Measurements from ENCODE around the gene PVALEF. TPM values are rescaled to one million over a fixed set of nuclear protein-coding genes. Genes with fewer than 3 reads are reported as not detected.

PVALEF gene
- total RNA-seq, 2 donors from 2014 or later, result not detected

GRCh38 chr17:81200695-81201580, 35.6 kb downstream of the PVALEF start:
- DNase-seq (peak; percentile 62 to 66), ATAC-seq (peak; percentile 94)
- intact Hi-C loops (cut with DNase I, micrococcal nuclease), result no loop called here

GRCh38 chr17:81202318-81202717, 37.0 kb downstream of the PVALEF start:
- DNase-seq (no peak), ATAC-seq (no peak)
- intact Hi-C loops (cut with DNase I, micrococcal nuclease), result no loop called here

GRCh38 chr17:81203136-81203535, 37.8 kb downstream of the PVALEF start:
- ATAC-seq, result no peak
- intact Hi-C loops (cut with DNase I, micrococcal nuclease), result no loop called here
- no peak for DNase-seq

GRCh38 chr17:81204578-81204977, 39.3 kb downstream of the PVALEF start:
- peak in 1 of 2 donors; percentile 38 for DNase-seq

GRCh38 chr17:81206166-81206565, 40.9 kb downstream of the PVALEF start:
- ATAC-seq, result no peak

More at GRCh38 chr17:81204578-81204977, 39.3 kb downstream of the PVALEF start:
- intact Hi-C loops (cut with DNase I, micrococcal nuclease), result no loop called here
- peak; percentile 68 for ATAC-seq

GRCh38 chr17:81206657-81207056, 41.4 kb downstream of the PVALEF start:
- DNase-seq, result no peak
- intact Hi-C loops (cut with DNase I, micrococcal nuclease), result no loop called here
- ATAC-seq, result no peak

More at GRCh38 chr17:81206166-81206565, 40.9 kb downstream of the PVALEF start:
- no peak for DNase-seq
- intact Hi-C loops (cut with DNase I, micrococcal nuclease), result no loop called here

GRCh38 chr17:81207610-81208581, 42.6 kb downstream of the PVALEF start:
- intact Hi-C loops (cut with DNase I, micrococcal nuclease), result no loop called here
- no peak for ATAC-seq
- no peak for DNase-seq

GRCh38 chr17:81208651-81209050, 43.3 kb downstream of the PVALEF start:
- ATAC-seq (no peak), DNase-seq (no peak)
- intact Hi-C loops (cut with DNase I, micrococcal nuclease), result no loop called here

- intact Hi-C loops (cut with DNase I, micrococcal nuclease), result no loop called here
Observed at GRCh38 chr17:81209141-81209540, 43.8 kb downstream of the PVALEF start.

GRCh38 chr17:81210466-81210865, 45.2 kb downstream of the PVALEF start:
- no peak for DNase-seq
- intact Hi-C loops (cut with DNase I, micrococcal nuclease), result no loop called here
- ATAC-seq, result no peak

More at GRCh38 chr17:81209141-81209540, 43.8 kb downstream of the PVALEF start:
- no peak for DNase-seq
- no peak for ATAC-seq

GRCh38 chr17:81210868-81211267, 45.6 kb downstream of the PVALEF start:
- ATAC-seq, result no peak
- no peak for DNase-seq
- intact Hi-C loops (cut with DNase I, micrococcal nuclease), result no loop called here

GRCh38 chr17:81212365-81212764, 47.1 kb downstream of the PVALEF start:
- ATAC-seq (no peak), DNase-seq (no peak)
- intact Hi-C loops (cut with DNase I, micrococcal nuclease), result no loop called here

- ATAC-seq, result no peak
- intact Hi-C loops (cut with DNase I, micrococcal nuclease), result no loop called here
- DNase-seq, result no peak
Observed at GRCh38 chr17:81213978-81214377, 48.7 kb downstream of the PVALEF start.

GRCh38 chr17:81217491-81217890, 52.2 kb downstream of the PVALEF start:
- DNase-seq, result no peak
- no peak for ATAC-seq
- intact Hi-C loops (cut with DNase I, micrococcal nuclease), result no loop called here

- no peak for DNase-seq
- intact Hi-C loops (cut with DNase I, micrococcal nuclease), result no loop called here
- ATAC-seq, result no peak
Observed at GRCh38 chr17:81218459-81218858, 53.2 kb downstream of the PVALEF start.

- DNase-seq (no peak), ATAC-seq (no peak)
- intact Hi-C loops (cut with DNase I, micrococcal nuclease), result no loop called here
Observed at GRCh38 chr17:81218991-81219390, 53.7 kb downstream of the PVALEF start.

GRCh38 chr17:81219476-81220180, 54.3 kb downstream of the PVALEF start:
- intact Hi-C loops (cut with DNase I, micrococcal nuclease), result no loop called here
- ATAC-seq, result no peak
- DNase-seq, result no peak

- no peak for DNase-seq
- ATAC-seq, result no peak
- intact Hi-C loops (cut with DNase I, micrococcal nuclease), result no loop called here
Observed at GRCh38 chr17:81221371-81221841, 56.1 kb downstream of the PVALEF start.
